PC-3 (cell line): ENCODE measurements around the gene MED12L. TPM values are rescaled to one million over a fixed set of nuclear protein-coding genes. Genes with fewer than 3 reads are reported as not detected.

Experiments
- ATAC-seq: fragments of 200-7000 bp; cut with Tn5 transposase; 2 replicates; pipeline ENCODE4 v1.9.1; 2020; ENCODE audit warnings: mild to moderate bottlenecking, moderate library complexity
- BruUV-seq: library from RNA; stranded (reverse); fragments of 400-500 nt; replicated peaks from 2 replicates; lab custom pipeline; 2021; lab: Mats Ljungman, UMichigan
- CTCF ChIA-PET: fragments of 300-600 bp; sonication (Branson Sonifier 250); formaldehyde crosslinking; loops from one replicate; lab custom pipeline; 2022; ENCODE audit warnings: antibody characterized with exemption; lab: Charles Lee
- POLR2A ChIA-PET: fragments of 300-600 bp; sonication (Branson Sonifier 250); formaldehyde crosslinking; loops from one replicate; lab custom pipeline; 2022; ENCODE audit warnings: antibody characterized with exemption; ENCODE audit not compliant: unreplicated experiment; lab: Charles Lee
- DNase-seq: peaks from one replicate; pipeline ENCODE4 v3.0.0-alpha.2; 2015
- H2AFZ ChIP-seq: fragments of 300-600 bp; sonication (generic); 2 replicates; pipeline ENCODE4 v1.6.0; 2016; ENCODE audit warnings: antibody characterized with exemption, low read length
- H3F3A ChIP-seq: fragments of 300-600 bp; sonication (generic); one replicate; pipeline ENCODE4 v1.6.0; 2017; ENCODE audit warnings: antibody characterized with exemption, low read length, control low read depth, mild to moderate bottlenecking; ENCODE audit not compliant: unreplicated experiment
- H3K27ac ChIP-seq: fragments of 300-600 bp; sonication (generic); 2 replicates; pipeline ENCODE4 v1.5.1; 2016; ENCODE audit warnings: mild to moderate bottlenecking, low read length
- H3K27me3 ChIP-seq: fragments of 300-600 bp; sonication (generic); 2 replicates; pipeline ENCODE4 v1.6.1; 2016; ENCODE audit warnings: low read length, mixed read lengths
- H3K36me3 ChIP-seq: fragments of 300-600 bp; sonication (generic); 2 replicates; pipeline ENCODE4 v1.6.1; 2016; ENCODE audit warnings: low read depth, mixed run types, low read length, mixed read lengths
- H3K4me1 ChIP-seq: fragments of 300-600 bp; sonication (generic); 2 replicates; pipeline ENCODE4 v1.5.1; 2016; ENCODE audit warnings: low read length; ENCODE audit not compliant: insufficient read depth
- H3K4me2 ChIP-seq: fragments of 300-600 bp; sonication (generic); 2 replicates; pipeline ENCODE4 v1.6.0; 2016; ENCODE audit warnings: low read length
- H3K4me3 ChIP-seq: fragments of 300-600 bp; sonication (generic); 2 replicates; pipeline ENCODE4 v1.5.1; 2016; ENCODE audit warnings: mild to moderate bottlenecking, low read length, mixed read lengths
- H3K79me2 ChIP-seq: fragments of 300-600 bp; sonication (generic); 2 replicates; pipeline ENCODE4 v1.6.1; 2017; ENCODE audit warnings: low read length, mixed read lengths
- H3K9ac ChIP-seq: fragments of 300-600 bp; sonication (generic); 2 replicates; pipeline ENCODE4 v1.6.0; 2016; ENCODE audit warnings: mild to moderate bottlenecking, low read length
- H3K9me2 ChIP-seq: fragments of 300-600 bp; sonication (generic); replicated peaks from 2 replicates; pipeline ENCODE4 v1.6.1; 2016; ENCODE audit warnings: mixed run types, low read length, mixed read lengths
- H3K9me3 ChIP-seq: fragments of 300-600 bp; sonication (generic); 2 replicates; pipeline ENCODE4 v1.6.1; 2016; ENCODE audit warnings: low read length, mixed read lengths
- H4K20me1 ChIP-seq: fragments of 300-600 bp; sonication (generic); 2 replicates; pipeline ENCODE4 v1.6.1; 2016; ENCODE audit warnings: low read length, mixed read lengths
- CTCF ChIP-seq: fragments of 300-600 bp; sonication (generic); conservative IDR thresholded peaks from 2 replicates; pipeline ENCODE4 v1.5.1; 2017; ENCODE audit warnings: antibody characterized with exemption, low read depth, mild to moderate bottlenecking, low read length
- EZH2 ChIP-seq: fragments of 300-600 bp; sonication (generic); IDR thresholded peaks from one replicate; pipeline ENCODE4 v1.6.1; 2017; ENCODE audit warnings: antibody characterized with exemption, mild to moderate bottlenecking, low read length; ENCODE audit not compliant: unreplicated experiment
- EZH2phosphoT487 ChIP-seq: fragments of 300-600 bp; sonication (generic); IDR thresholded peaks from 2 replicates; pipeline ENCODE4 v1.6.1; 2018; ENCODE audit warnings: mild to moderate bottlenecking, antibody characterized with exemption, low read length, borderline replicate concordance
- intact Hi-C: fragments of 100-400 bp; cut with micrococcal nuclease; formaldehyde crosslinking; loops from 2 replicates; pipeline ENCODE4 v1.9.0; 2023
- total RNA-seq: library from RNA; depleted of rRNA; stranded (reverse); fragments of >200 nt; gene quantifications from 2 replicates; pipeline ENCODE4 v1.2.3, GENCODE V29; 2014

The MED12L gene
- total RNA-seq, 1 experiment from 2014 or later: 0.55 TPM

DNA sequence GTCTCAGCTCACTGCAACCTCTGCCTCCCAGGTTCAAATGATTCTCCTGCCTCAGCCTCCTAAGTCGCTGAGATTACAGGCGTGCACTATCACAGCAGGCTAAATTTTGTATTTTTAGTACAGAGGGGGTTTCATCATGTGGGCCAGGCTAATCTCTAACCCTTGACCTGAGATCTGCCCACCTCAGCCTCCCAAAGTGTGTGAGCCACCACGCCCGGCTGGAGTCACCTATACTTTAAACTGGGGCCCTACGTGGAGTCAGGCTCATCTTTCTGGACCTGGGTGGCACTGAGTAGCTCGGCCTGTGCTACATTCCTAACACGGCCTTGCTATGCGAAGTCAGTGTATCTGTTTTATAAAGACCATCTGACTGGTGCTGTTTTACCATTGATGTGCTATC, 111.8 kb downstream of the MED12L start:
- H3K4me3 ChIP-seq: no peak overlapping the region
- intact Hi-C loops: no loop called here
- no peaks in the 10 kb centered on the region for H3F3A ChIP-seq
- no peak for DNase-seq
- H3K4me1 ChIP-seq: no peaks in the 10 kb centered on the region
- H3K9me2 ChIP-seq: no peaks in the 10 kb centered on the region
- no peaks in the 10 kb centered on the region for H3K79me2 ChIP-seq
- H3K4me2 ChIP-seq: no peak overlapping the region
- no peak overlapping the region for H3K9ac ChIP-seq
- ATAC-seq: no peak
- H3K36me3 ChIP-seq: no peaks in the 10 kb centered on the region
- POLR2A ChIA-PET: interaction anchor here (0.5 kb wide), 1 partner anchor 44 kb away, joined by 24 read pairs; no protein-coding TSS in a partner anchor
- CTCF ChIA-PET: no interaction called here
- no peak overlapping the region for H3K27ac ChIP-seq
- H3K27me3 ChIP-seq: no peaks in the 10 kb centered on the region
- no peaks in the 10 kb centered on the region for H4K20me1 ChIP-seq
- H2AFZ ChIP-seq: no peak overlapping the region
- TF ChIP-seq EZH2phosphoT487 (no peak), CTCF (no peak), EZH2 (no peak)
- no peaks in the 10 kb centered on the region for H3K9me3 ChIP-seq
- no TSS peak for BruUV-seq

DNA sequence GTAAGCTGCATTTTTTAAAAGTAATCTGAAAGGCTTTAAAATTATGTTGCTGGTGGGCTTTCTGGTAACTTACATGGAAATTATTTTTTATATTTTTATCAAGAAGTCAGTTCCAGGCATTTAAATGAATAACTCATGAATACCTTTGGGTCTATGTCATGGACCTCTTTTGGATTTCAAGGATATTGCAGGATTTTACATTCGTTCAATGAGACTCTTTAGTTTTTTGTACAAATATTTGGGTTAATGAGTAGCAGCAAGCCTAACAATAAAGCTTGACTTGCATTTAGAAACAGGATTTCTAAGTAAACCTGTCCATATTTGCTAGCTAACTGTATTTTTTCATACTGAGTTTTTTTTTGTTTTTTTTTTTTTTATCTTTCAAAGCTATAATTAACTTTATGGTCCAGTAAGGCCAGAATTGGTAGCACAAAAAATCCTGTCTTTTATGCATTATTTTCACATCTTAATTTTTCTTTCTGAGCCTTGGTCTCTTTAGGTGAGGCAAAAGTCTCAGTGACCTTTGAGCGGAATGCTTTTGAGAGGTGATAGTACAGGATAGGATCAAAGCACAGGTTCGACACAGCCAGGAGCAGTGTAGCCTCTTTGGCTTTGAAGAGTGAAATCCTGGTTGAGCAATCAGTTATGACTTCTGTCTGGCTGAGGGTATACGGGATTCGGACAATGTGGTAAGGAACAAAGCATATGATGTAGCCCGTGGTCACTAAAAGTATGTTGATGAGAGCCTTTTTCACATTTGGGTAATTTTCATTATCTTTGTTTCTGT, 112.7 kb downstream of the MED12L start:
- POLR2A ChIA-PET: interaction anchor here (0.5 kb wide), 1 partner anchor 45 kb away, joined by 24 read pairs; no protein-coding TSS in a partner anchor
- Histone ChIP-seq H4K20me1 (no peaks in the 10 kb centered on the region), H3K9me2 (no peaks in the 10 kb centered on the region), H3K9ac (no peak overlapping the region), H3K4me2 (no peak overlapping the region), H3K27me3 (no peaks in the 10 kb centered on the region), H3K9me3 (no peaks in the 10 kb centered on the region), H3K36me3 (no peaks in the 10 kb centered on the region), H2AFZ (no peak overlapping the region), H3K27ac (no peak overlapping the region), H3K79me2 (no peaks in the 10 kb centered on the region), H3K4me3 (no peak overlapping the region), H3K4me1 (no peaks in the 10 kb centered on the region), H3F3A (no peaks in the 10 kb centered on the region)
- BruUV-seq: no TSS peak
- intact Hi-C loops: no loop called here
- CTCF ChIA-PET: interaction anchor here (0.6 kb wide), 1 partner anchor 275 kb away, joined by 3 read pairs; no protein-coding TSS in a partner anchor
- ATAC-seq (no peak), DNase-seq (no peak)
- TF ChIP-seq EZH2phosphoT487 (no peak), EZH2 (no peak), CTCF (no peak)

DNA sequence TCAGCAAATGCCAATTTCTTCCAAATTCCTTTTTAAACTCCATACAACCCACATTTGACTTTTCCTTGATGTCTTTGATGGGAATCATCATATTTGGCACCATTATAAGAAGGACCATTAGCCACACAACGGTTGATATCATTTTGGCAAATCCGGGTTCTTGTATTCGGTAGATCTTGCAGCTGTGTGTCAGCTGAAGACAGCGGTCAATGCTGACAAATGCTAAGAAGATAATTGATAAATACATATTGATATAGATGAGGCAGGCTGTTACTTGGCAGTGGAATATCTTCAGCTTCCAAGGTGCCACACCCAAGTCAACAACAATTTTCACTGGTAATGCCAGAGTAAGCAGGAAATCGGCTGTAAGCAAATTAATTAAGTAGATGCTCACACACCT, 113.4 kb downstream of the MED12L start:
- Histone ChIP-seq H3K4me2 (no peak overlapping the region), H4K20me1 (no peaks in the 10 kb centered on the region), H3K4me1 (no peaks in the 10 kb centered on the region), H3K27me3 (no peaks in the 10 kb centered on the region), H3K36me3 (no peaks in the 10 kb centered on the region), H3K27ac (no peak overlapping the region), H3K9me2 (no peaks in the 10 kb centered on the region), H3K4me3 (no peak overlapping the region), H3F3A (no peaks in the 10 kb centered on the region), H2AFZ (no peak overlapping the region), H3K79me2 (no peaks in the 10 kb centered on the region), H3K9me3 (no peaks in the 10 kb centered on the region), H3K9ac (no peak overlapping the region)
- no peak for DNase-seq
- no peak for ATAC-seq
- CTCF ChIA-PET: no interaction called here
- TF ChIP-seq CTCF: no peak
- TF ChIP-seq EZH2: no peak
- no peak for TF ChIP-seq EZH2phosphoT487
- POLR2A ChIA-PET: no interaction called here
- intact Hi-C loops: no loop called here
- no TSS peak for BruUV-seq
